ENCODE data around the gene ZFHX3. TPM values are rescaled to one million over a fixed set of nuclear protein-coding genes. Genes with fewer than 3 reads are reported as not detected.

Gene ZFHX3
- total RNA-seq, 2 experiments from 2014 or later, result 0.63 to 0.64 TPM

DNA sequence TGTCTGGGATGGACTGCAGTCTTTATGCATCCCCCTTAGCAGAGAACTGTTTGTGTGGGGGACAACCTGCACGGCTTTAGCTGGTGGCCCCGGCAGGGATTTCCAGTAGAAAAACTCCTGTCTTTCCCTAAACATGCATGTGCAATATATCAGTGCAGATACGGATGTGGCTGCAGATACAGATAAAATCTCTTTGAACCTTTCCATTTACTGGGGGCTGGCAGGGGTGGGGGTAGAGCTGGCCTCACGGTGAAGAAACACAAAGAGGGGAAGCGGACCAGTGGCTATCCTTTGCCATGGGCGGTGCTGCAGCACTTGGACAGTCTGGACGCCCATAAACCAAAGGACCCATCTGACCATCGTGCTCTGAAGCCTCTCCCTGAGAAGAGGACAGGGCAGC is 201.3 kb downstream of the ZFHX3 start:
- H3K27ac ChIP-seq (ENCODE audit: low read depth in 1 of 2, low read length in 2 of 2), result no peak overlapping the region
- ChIA-PET CTCF (no interaction called here), POLR2A (no interaction called here)
- no peak overlapping the region for H3K4me3 ChIP-seq (ENCODE audit: low read length)
- no peaks in the 10 kb centered on the region for H3K27me3 ChIP-seq (ENCODE audit: control insufficient read depth in 1 of 2, insufficient read depth in 2 of 2, low read length in 2 of 2)
- DNase-seq (no peak), ATAC-seq (ENCODE audit: poor library complexity) (no peak)
- TF ChIP-seq, protein P1, sequence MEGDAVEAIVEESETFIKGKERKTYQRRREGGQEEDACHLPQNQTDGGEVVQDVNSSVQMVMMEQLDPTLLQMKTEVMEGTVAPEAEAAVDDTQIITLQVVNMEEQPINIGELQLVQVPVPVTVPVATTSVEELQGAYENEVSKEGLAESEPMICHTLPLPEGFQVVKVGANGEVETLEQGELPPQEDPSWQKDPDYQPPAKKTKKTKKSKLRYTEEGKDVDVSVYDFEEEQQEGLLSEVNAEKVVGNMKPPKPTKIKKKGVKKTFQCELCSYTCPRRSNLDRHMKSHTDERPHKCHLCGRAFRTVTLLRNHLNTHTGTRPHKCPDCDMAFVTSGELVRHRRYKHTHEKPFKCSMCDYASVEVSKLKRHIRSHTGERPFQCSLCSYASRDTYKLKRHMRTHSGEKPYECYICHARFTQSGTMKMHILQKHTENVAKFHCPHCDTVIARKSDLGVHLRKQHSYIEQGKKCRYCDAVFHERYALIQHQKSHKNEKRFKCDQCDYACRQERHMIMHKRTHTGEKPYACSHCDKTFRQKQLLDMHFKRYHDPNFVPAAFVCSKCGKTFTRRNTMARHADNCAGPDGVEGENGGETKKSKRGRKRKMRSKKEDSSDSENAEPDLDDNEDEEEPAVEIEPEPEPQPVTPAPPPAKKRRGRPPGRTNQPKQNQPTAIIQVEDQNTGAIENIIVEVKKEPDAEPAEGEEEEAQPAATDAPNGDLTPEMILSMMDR (IDR thresholded peaks at IDR 0.05), result no peak
- peaks cover 6% of the 10 kb centered on the region for H3K4me1 ChIP-seq (ENCODE audit: insufficient read depth, low read length)
- no peaks in the 10 kb centered on the region for H3K9me3 Mint-ChIP-seq
- no peaks in the 10 kb centered on the region for H3K36me3 Mint-ChIP-seq (ENCODE audit: low read depth)
- intact Hi-C loops (cut with DNase I, micrococcal nuclease), result no loop called here
- no peak overlapping the region for H3K27ac Mint-ChIP-seq
- H3K4me1 Mint-ChIP-seq (ENCODE audit: low read depth), result no peaks in the 10 kb centered on the region
- peaks cover 0 to 6% of the 10 kb centered on the region in 2 experiments for H3K9me3 ChIP-seq (ENCODE audit: control insufficient read depth in 1 of 2, insufficient read depth in 1 of 2, low read length in 2 of 2)
- H3K4me3 Mint-ChIP-seq, result no peak overlapping the region
- H3K27me3 Mint-ChIP-seq, result no peaks in the 10 kb centered on the region
- no peaks in the 10 kb centered on the region for H3K36me3 ChIP-seq (ENCODE audit: insufficient read depth, low read length)

DNA sequence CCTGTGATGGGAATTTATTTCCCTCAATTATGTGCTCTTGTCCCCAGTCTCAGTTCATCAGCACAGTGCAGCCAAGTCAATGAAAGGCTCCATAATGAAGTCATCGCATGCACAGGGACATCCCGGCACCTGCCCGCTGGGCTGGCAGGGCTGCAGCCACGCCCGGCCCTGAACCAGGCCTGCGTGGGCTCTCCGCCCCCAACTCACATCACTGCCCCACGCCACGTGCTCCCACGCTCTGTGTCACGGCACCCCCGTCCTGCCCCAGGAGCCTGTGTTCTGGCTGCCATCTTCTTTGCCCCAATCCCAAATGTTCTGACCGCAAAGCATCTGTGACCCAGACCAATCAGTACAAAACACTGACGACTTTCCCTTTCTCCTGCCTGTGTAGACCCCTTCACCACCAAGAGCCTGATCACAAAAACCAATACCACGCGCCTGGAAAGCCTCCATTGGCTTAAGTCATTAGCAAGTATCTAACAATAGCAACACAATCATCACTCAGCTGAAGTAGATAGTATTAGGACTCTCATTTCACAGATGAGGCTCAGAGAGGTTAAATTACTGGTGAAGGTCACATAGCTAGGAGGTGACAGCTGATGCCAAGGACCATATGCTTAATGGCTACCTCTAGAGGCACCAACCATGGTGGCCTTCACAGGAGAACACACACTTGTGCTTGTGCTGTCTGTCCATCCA is 202.5 kb downstream of the ZFHX3 start:
- CTCF ChIA-PET, result no interaction called here
- H3K36me3 ChIP-seq (ENCODE audit: insufficient read depth, low read length), result no peaks in the 10 kb centered on the region
- ATAC-seq (ENCODE audit: poor library complexity), result no peak
- H3K27ac ChIP-seq (ENCODE audit: low read depth in 1 of 2, low read length in 2 of 2), result no peak overlapping the region
- H3K36me3 Mint-ChIP-seq (ENCODE audit: low read depth), result no peaks in the 10 kb centered on the region
- H3K27me3 Mint-ChIP-seq, result no peaks in the 10 kb centered on the region
- TF ChIP-seq, protein P1 (IDR thresholded peaks at IDR 0.05), result no peak
- no peak overlapping the region for H3K4me3 ChIP-seq (ENCODE audit: low read length)
- H3K4me3 Mint-ChIP-seq, result no peak overlapping the region
- H3K27ac Mint-ChIP-seq, result no peak overlapping the region
- DNase-seq, result no peak
- intact Hi-C loops (cut with DNase I, micrococcal nuclease), result no loop called here
- POLR2A ChIA-PET, result no interaction called here
- H3K4me1 Mint-ChIP-seq (ENCODE audit: low read depth), result no peaks in the 10 kb centered on the region
- H3K4me1 ChIP-seq (ENCODE audit: insufficient read depth, low read length), result peaks cover 6% of the 10 kb centered on the region
- H3K27me3 ChIP-seq (ENCODE audit: control insufficient read depth in 1 of 2, insufficient read depth in 2 of 2, low read length in 2 of 2), result no peaks in the 10 kb centered on the region
- H3K9me3 ChIP-seq (ENCODE audit: control insufficient read depth in 1 of 2, insufficient read depth in 1 of 2, low read length in 2 of 2), result peaks cover 0 to 6% of the 10 kb centered on the region in 2 experiments
- no peaks in the 10 kb centered on the region for H3K9me3 Mint-ChIP-seq

DNA sequence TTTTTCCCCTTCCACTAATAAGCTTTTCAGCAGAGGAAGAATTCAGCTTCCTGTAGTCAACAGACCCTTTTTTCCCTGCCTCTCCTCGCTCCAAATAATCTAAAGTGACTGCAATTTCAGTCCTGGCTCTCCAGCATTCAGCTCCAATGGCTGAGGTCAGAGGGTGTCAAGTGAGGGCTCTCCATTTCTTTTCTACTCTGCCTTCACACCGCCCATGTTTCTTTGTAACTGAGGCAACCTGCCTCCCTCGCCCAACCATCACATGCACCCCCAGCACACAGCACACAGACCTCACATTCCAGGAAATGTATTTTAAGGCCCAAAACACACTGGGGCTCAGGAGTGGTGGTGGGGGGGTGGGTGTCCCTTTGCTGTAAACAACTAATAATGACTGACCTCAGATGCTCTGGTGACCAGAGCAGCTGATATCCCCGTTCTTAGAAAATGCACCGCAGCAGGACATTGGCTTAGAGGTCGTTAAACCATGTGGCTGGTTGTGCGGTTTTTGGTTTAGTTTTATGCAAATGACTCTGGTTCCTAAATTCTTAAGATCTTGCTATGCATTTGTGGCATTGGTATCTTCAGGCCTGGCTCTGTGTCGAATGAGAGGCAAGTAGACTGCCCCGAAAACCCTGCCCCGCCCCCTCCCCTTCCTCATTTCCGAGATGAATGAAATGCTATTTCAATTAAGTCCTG is 203.6 kb downstream of the ZFHX3 start:
- Mint-ChIP-seq H3K36me3 (ENCODE audit: low read depth) (no peaks in the 10 kb centered on the region), H3K4me1 (ENCODE audit: low read depth) (no peaks in the 10 kb centered on the region), H3K9me3 (no peaks in the 10 kb centered on the region), H3K27ac (no peak overlapping the region), H3K4me3 (no peak overlapping the region), H3K27me3 (no peaks in the 10 kb centered on the region)
- H3K27ac ChIP-seq (ENCODE audit: low read depth in 1 of 2, low read length in 2 of 2), result no peak overlapping the region
- H3K36me3 ChIP-seq (ENCODE audit: insufficient read depth, low read length), result no peaks in the 10 kb centered on the region
- ChIA-PET CTCF (no interaction called here), POLR2A (no interaction called here)
- ATAC-seq (ENCODE audit: poor library complexity), result no peak
- TF ChIP-seq, protein P1 (IDR thresholded peaks at IDR 0.05), result no peak
- H3K4me1 ChIP-seq (ENCODE audit: insufficient read depth, low read length), result peaks cover 6% of the 10 kb centered on the region
- no peaks in the 10 kb centered on the region for H3K27me3 ChIP-seq (ENCODE audit: control insufficient read depth in 1 of 2, insufficient read depth in 2 of 2, low read length in 2 of 2)
- peaks cover 0 to 6% of the 10 kb centered on the region in 2 experiments for H3K9me3 ChIP-seq (ENCODE audit: control insufficient read depth in 1 of 2, insufficient read depth in 1 of 2, low read length in 2 of 2)
- no peak for DNase-seq
- intact Hi-C loops (cut with DNase I, micrococcal nuclease), result no loop called here
- H3K4me3 ChIP-seq (ENCODE audit: low read length), result no peak overlapping the region

All from CD4-positive, alpha-beta T cell (primary cell).